NCI-H2107 treated with DMSO at 0.1 percent for 48 hours (cell line): ENCODE measurements around the gene GPR157.
"Not testable (repeated sequence)": the region's sequence is repeated elsewhere in the genome, so short reads cannot be mapped to it uniquely, and the experiment has no call there.

ENCODE experiments used
- DNase-seq: peaks from one replicate; lab custom pipeline; 2025; ENCODE audit not compliant: unreplicated experiment; lab: John Stamatoyannopoulos, UW

Gene GPR157

GRCh38 chr1:9119745-9120144 lies 9.2 kb downstream of the GPR157 start:
- DNase-seq = no peak

- DNase-seq = no peak
Observed at GRCh38 chr1:9118186-9118585, 10.7 kb downstream of the GPR157 start.

- DNase-seq = no peak
Observed at GRCh38 chr1:9115351-9116205, 13.3 kb downstream of the GPR157 start.

GRCh38 chr1:9112961-9113880 lies 15.7 kb downstream of the GPR157 start:
- no peak for DNase-seq

- DNase-seq = no peak
Observed at GRCh38 chr1:9111957-9112356, 16.9 kb downstream of the GPR157 start.

DNA sequence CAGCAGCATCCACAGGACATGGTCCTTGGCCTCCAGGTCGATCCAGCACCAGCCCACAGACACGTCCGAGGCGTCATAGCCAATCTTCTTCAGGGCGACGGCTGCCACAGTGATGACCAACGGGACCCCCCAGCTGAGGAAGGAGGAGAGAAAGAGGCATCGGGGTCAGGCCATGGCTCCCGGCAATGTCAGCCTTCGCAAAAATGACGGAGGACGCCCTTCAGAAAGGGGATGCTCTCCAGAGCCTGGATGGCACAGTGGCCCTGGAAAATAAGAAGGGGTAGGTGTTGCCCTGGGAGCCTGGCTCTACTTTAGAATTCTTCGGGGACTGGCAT lies 17.6 kb downstream of the GPR157 start:
- no peak for DNase-seq

DNA sequence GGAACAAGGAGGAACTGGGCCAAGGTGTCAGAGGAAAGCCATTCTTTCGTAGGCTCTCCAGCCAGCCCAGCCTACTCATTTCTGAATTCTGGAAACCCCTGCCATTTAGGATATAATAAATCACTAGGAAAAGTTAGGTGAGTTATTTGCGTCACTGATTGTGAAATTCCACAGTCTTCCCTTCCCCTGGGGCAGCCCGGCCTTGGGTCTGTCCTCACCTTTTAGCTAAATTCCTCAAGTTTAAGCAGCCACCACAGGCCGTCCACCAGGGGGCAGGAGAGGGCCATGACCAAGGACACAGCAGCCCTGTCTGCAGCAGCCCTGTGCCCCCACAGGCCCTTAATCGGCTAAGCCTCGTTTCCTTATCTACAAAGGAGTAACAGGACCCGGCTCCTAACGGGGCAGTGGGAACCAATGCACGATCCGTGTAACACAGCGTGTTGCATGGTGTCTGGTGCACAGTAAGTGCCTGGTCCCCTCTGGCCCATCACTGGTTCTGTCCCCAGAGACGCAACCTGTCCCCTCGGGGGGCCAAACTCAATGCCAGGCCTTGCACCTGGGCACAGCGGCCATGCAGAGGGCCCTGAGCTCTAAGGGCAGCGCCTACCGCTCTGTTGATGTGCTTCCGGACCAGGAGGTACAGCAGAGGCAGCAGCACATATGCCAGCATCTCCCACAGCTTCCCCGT lies 18.1 kb downstream of the GPR157 start:
- no peak for DNase-seq

DNA sequence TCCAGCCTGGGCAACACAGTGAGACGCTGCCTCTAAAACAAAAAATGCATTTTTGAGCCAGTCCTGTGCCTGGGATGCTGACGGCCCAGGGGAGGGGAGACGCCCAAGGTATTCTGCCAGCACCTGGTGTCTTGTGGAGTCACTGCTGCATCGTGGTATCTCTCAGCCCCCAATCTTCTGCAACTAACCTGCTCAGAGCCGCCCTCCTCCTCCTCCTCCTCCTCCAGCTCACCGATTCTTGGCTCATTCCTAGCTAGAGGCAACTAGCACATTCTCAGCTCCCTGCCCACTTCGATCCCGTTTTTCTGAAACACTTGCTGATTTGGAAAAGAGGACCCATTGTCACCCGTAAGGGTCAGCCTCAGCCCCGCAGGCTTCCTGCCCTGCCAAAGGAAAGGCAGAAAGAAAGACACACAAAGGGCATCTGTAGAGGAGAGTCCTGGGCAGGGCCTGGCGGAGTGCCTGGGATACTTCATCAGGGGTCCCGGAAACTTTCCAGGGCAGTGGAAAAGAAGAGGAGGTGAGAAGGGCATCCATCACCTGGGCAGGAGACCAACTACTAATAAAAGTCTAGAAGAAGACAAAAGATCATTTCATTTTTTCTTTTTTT lies 20.7 kb downstream of the GPR157 start:
- DNase-seq = no peak

- no peak for DNase-seq
Observed at GRCh38 chr1:9107136-9107535, 21.8 kb downstream of the GPR157 start.

GRCh38 chr1:9106286-9106685 lies 22.6 kb downstream of the GPR157 start:
- DNase-seq = no peak

DNA sequence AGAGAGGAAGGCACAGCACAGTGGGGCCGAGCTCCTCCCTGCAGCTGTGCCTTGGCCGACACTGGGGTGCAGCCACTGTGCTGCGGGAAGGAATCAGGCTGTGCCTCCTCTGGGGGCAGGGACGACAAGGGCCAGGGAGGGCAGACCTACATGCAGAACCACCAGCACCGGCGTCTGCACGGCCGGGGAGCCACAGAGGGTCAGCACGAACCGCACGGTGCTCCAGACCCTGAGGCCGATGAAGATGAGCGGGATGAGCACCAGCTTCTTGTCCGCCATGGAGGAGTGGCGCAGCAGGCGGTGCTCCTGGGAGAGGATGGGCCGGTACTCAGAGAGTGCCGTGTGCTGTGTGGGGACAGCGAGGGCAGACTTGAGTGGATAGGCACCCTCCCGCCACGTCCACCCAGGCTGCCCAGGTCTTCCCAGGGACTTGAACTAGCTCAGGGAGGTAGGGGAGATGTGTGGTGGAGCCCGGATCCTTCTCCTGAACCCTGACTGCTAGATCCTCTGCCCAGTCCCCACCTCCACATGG lies 23.5 kb downstream of the GPR157 start:
- DNase-seq = no peak

GRCh38 chr1:9101510-9102146 lies 27.3 kb downstream of the GPR157 start:
- no peak for DNase-seq

GRCh38 chr1:9100471-9101043 lies 28.3 kb downstream of the GPR157 start:
- no peak for DNase-seq

DNA sequence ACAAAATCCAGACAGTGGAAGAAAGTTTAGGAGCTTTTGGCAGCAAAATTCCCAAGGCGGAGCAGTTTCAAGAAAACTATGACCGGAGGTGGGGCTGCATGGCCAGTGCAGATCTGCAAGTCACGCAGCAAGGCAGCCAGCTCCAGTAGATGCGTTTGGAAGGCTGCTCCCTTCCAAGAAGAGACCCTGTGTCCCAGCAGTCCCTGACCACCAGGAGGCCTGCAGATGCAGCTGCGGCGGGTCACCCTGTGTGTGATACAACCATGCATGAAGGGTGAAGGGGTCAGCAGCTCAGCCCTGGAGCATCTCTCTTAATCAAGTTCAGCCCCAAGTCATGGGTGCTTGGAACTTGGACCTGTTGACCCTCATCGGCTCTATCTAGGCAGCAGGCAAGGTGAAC lies 29.3 kb downstream of the GPR157 start:
- DNase-seq = no peak

GRCh38 chr1:9097947-9098705 lies 30.8 kb downstream of the GPR157 start:
- DNase-seq = no peak

DNA sequence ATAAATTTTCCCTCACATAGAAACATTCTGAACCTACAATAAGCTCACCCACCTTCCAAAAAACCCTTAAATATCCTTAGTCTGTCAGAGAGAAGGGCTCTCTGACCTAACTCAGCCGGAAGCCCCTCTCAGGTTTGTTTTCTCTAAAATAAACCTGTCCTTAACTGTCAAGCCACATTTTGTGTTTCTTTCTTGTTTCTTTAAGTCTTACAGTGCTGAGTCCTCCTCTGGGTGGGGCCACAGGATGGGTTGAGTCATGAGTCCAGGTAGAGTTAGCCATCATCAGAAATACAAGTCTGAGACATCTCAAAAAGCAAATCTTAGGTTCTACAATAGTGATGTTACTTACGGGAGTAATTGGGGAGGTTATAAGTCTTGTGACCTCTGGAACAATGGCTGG lies 33.1 kb downstream of the GPR157 start:
- no peak for DNase-seq

GRCh38 chr1:9093996-9094595 lies 34.8 kb downstream of the GPR157 start:
- not testable (repeated sequence) for DNase-seq

DNA sequence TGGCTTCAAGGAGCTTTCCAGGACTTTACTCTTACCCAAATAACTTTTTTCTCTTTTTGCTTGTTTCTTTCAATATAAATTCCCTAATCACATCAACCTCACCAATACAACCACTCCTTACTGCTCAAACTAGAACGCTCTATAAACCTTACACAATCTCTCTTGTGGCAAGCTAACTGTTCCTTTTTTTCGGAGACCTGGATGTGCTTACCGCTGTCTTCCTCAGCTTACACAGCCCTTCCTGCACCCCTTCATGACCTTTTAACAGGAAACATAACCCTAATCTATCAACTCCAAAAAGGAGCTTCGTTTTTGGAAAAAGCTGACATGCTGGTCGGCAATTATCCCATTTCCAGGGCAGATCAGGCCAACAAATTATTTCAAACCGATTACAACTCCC lies 35.3 kb downstream of the GPR157 start:
- DNase-seq = no peak

- no peak for DNase-seq
Observed at GRCh38 chr1:9093091-9093490, 35.8 kb downstream of the GPR157 start.
